Mesenchymal stem cell (in vitro differentiated cells and primary cell): ENCODE data around the gene PKP4.

Source experiments
- DNase-seq: peaks from one replicate; pipeline ENCODE4 v3.0.0-alpha.2; 2013
- H2AFZ ChIP-seq: one replicate; pipeline ENCODE4 v1.6.1; 2013; ENCODE audit warnings: low read depth, mild to moderate bottlenecking, control low read depth, inconsistent platforms, low read length, moderate library complexity
- H2AK5ac ChIP-seq: 2 replicates; pipeline ENCODE4 v1.6.1; 2013; ENCODE audit warnings: low read length, moderate library complexity, mild to moderate bottlenecking, inconsistent platforms; ENCODE audit not compliant: severe bottlenecking
- H2BK120ac ChIP-seq: one replicate; pipeline ENCODE4 v1.6.1; 2013; ENCODE audit warnings: low read depth, mild to moderate bottlenecking, inconsistent platforms, low read length, moderate library complexity
- H2BK12ac ChIP-seq, 2 experiments: one replicate each; pipeline ENCODE4 v1.6.1; 2013; ENCODE audit warnings: inconsistent platforms in 2 of 2, low read length in 2 of 2, mild to moderate bottlenecking in 2 of 2, moderate library complexity in 2 of 2, control low read depth in 1 of 2
- H2BK15ac ChIP-seq: one replicate; pipeline ENCODE4 v1.6.1; 2013; ENCODE audit warnings: mild to moderate bottlenecking, low read depth, inconsistent platforms; ENCODE audit not compliant: poor library complexity, severe bottlenecking
- H2BK5ac ChIP-seq: 2 replicates; pipeline ENCODE4 v1.6.1; 2013; ENCODE audit warnings: low read depth, mild to moderate bottlenecking, low read length, control low read depth, inconsistent platforms; ENCODE audit not compliant: poor library complexity, severe bottlenecking
- H3K14ac ChIP-seq, 2 experiments: one replicate each; pipeline ENCODE4 v1.6.1; 2013; ENCODE audit warnings: inconsistent platforms in 2 of 2, low read length in 2 of 2, control low read depth in 1 of 2, mild to moderate bottlenecking in 1 of 2, moderate library complexity in 1 of 2
- H3K18ac ChIP-seq, 2 experiments: one replicate each; pipeline ENCODE4 v1.6.1; 2013; ENCODE audit warnings: inconsistent platforms in 2 of 2, low read length in 2 of 2, control low read depth in 1 of 2, low read depth in 1 of 2, mild to moderate bottlenecking in 1 of 2
- H3K23ac ChIP-seq, 2 experiments: one replicate each; pipeline ENCODE4 v1.6.1; 2013; ENCODE audit warnings: inconsistent platforms in 2 of 2, low read length in 2 of 2, mild to moderate bottlenecking in 2 of 2, moderate library complexity in 2 of 2, control low read depth in 1 of 2
- H3K27ac ChIP-seq: 2 replicates; pipeline ENCODE4 v1.5.1; 2013; ENCODE audit warnings: mild to moderate bottlenecking, moderate library complexity, low read length, control low read depth, inconsistent platforms; ENCODE audit not compliant: poor library complexity, severe bottlenecking
- H3K27me3 ChIP-seq, 2 experiments: 2 replicates each; pipeline versions ENCODE4 v1.6.1 to v1.7.0; 2013; ENCODE audit warnings: low read length in 2 of 2, mild to moderate bottlenecking in 2 of 2, moderate library complexity in 2 of 2, control low read depth in 1 of 2, inconsistent platforms in 1 of 2; ENCODE audit not compliant: control insufficient read depth in 1 of 2, insufficient read depth in 1 of 2
- H3K36me3 ChIP-seq, 2 experiments: 2 replicates each; pipeline versions ENCODE4 v1.6.1 to v1.7.0; 2013; ENCODE audit warnings: low read length in 2 of 2, control low read depth in 1 of 2, inconsistent platforms in 1 of 2, low read depth in 1 of 2, mild to moderate bottlenecking in 1 of 2; ENCODE audit not compliant: insufficient read depth in 2 of 2, control insufficient read depth in 1 of 2
- H3K4ac ChIP-seq, 2 experiments: one replicate each; pipeline ENCODE4 v1.6.1; 2013; ENCODE audit warnings: inconsistent platforms in 2 of 2, low read length in 2 of 2, mild to moderate bottlenecking in 2 of 2, moderate library complexity in 2 of 2, control low read depth in 1 of 2, low read depth in 1 of 2
- H3K4me1 ChIP-seq: 2 replicates; pipeline ENCODE4 v1.6.1; 2013; ENCODE audit warnings: low read depth, low read length, control low read depth; ENCODE audit not compliant: control insufficient read depth, insufficient read depth
- H3K4me2 ChIP-seq: 2 replicates; pipeline ENCODE4 v1.6.1; 2013; ENCODE audit warnings: low read length, mild to moderate bottlenecking, inconsistent platforms; ENCODE audit not compliant: poor library complexity, severe bottlenecking
- H3K4me3 ChIP-seq, 2 experiments: 2 replicates each; pipeline versions ENCODE4 v1.5.1 to v1.7.0; 2013; ENCODE audit warnings: low read length in 2 of 2, mild to moderate bottlenecking in 2 of 2, control low read depth in 1 of 2, low read depth in 1 of 2; ENCODE audit not compliant: insufficient read depth in 1 of 2
- H3K79me1 ChIP-seq: replicated peaks from 2 replicates; pipeline ENCODE4 v1.6.1; 2013; ENCODE audit warnings: mild to moderate bottlenecking, control low read depth, low read length, inconsistent platforms; ENCODE audit not compliant: poor library complexity, severe bottlenecking
- H3K9ac ChIP-seq: 2 replicates; pipeline ENCODE4 v1.7.0; 2013; ENCODE audit warnings: mild to moderate bottlenecking, low read length, moderate library complexity
- H3K9me3 ChIP-seq: 2 replicates; pipeline ENCODE4 v1.7.0; 2013; ENCODE audit warnings: mild to moderate bottlenecking, low read length; ENCODE audit not compliant: control insufficient read depth
- H4K8ac ChIP-seq: one replicate; pipeline ENCODE4 v1.6.1; 2013; ENCODE audit warnings: inconsistent platforms, mild to moderate bottlenecking, low read length, moderate library complexity
- H4K91ac ChIP-seq: one replicate; pipeline ENCODE4 v1.6.1; 2013; ENCODE audit warnings: mild to moderate bottlenecking, low read length, inconsistent platforms
- WGBS: methylation state at CpG from one replicate; pipeline ENCODE4 v1.1.7; 2013; ENCODE audit warnings: mixed read lengths; 5-methylcytosine and 5-hydroxymethylcytosine counted together

Gene PKP4

GRCh38 chr2:158554996-158555395, 98.2 kb downstream of the PKP4 start:
- no peak overlapping the region for H4K91ac ChIP-seq
- WGBS, result no CpG with 5 or more reads among the region's 1 CpG
- H3K4me2 ChIP-seq, result no peak overlapping the region
- no peak overlapping the region for H2BK15ac ChIP-seq
- H3K4me1 ChIP-seq, result peaks cover 2% of the 10 kb centered on the region
- no peak overlapping the region for H3K27ac ChIP-seq
- H3K18ac ChIP-seq, result no peak overlapping the region
- no peak overlapping the region for H2AK5ac ChIP-seq
- no peak overlapping the region for H2BK120ac ChIP-seq
- no peak overlapping the region for H2AFZ ChIP-seq
- H3K9ac ChIP-seq, result no peak overlapping the region
- no peak overlapping the region for H2BK12ac ChIP-seq
- no peak overlapping the region for H3K14ac ChIP-seq
- peaks cover 0 to 9% of the 10 kb centered on the region in 2 experiments for H3K36me3 ChIP-seq
- H2BK5ac ChIP-seq, result no peak overlapping the region
- H3K79me1 ChIP-seq, result peaks cover 30% of the 10 kb centered on the region
- H3K23ac ChIP-seq, result no peak overlapping the region
- no peak overlapping the region for H3K4ac ChIP-seq
- H3K27me3 ChIP-seq, result no peaks in the 10 kb centered on the region
- H3K4me3 ChIP-seq, result no peak overlapping the region
- DNase-seq, result no peak
- H3K9me3 ChIP-seq, result no peaks in the 10 kb centered on the region
- H4K8ac ChIP-seq, result no peak overlapping the region

GRCh38 chr2:158556124-158556523, 99.4 kb downstream of the PKP4 start:
- Histone ChIP-seq H2BK12ac (no peak overlapping the region), H3K27me3 (no peaks in the 10 kb centered on the region), H2BK120ac (no peak overlapping the region), H3K4me1 (peaks cover 2% of the 10 kb centered on the region), H3K9ac (no peak overlapping the region), H2AFZ (no peak overlapping the region), H3K18ac (no peak overlapping the region), H3K23ac (no peak overlapping the region), H2BK15ac (no peak overlapping the region), H3K4me3 (no peak overlapping the region), H3K79me1 (peaks cover 29% of the 10 kb centered on the region), H4K8ac (no peak overlapping the region), H3K9me3 (no peaks in the 10 kb centered on the region), H2BK5ac (no peak overlapping the region), H4K91ac (no peak overlapping the region), H3K4ac (no peak overlapping the region), H2AK5ac (no peak overlapping the region), H3K4me2 (no peak overlapping the region), H3K14ac (no peak overlapping the region), H3K36me3 (peaks cover 0 to 9% of the 10 kb centered on the region in 2 experiments), H3K27ac (no peak overlapping the region)
- 90% methylated on average over 2 of the region's 3 CpGs for WGBS
- no peak for DNase-seq

GRCh38 chr2:158557752-158558151, 101.0 kb downstream of the PKP4 start:
- no peak overlapping the region for H2AK5ac ChIP-seq
- H3K79me1 ChIP-seq, result peaks cover 25% of the 10 kb centered on the region
- H3K9me3 ChIP-seq, result no peaks in the 10 kb centered on the region
- no peak overlapping the region for H2BK5ac ChIP-seq
- DNase-seq, result no peak
- no peak overlapping the region for H3K9ac ChIP-seq
- no peak overlapping the region for H4K8ac ChIP-seq
- no peak overlapping the region for H2BK120ac ChIP-seq
- no peak overlapping the region for H3K4me2 ChIP-seq
- H3K4me1 ChIP-seq, result peaks cover 2% of the 10 kb centered on the region
- no peak overlapping the region for H3K18ac ChIP-seq
- H2BK15ac ChIP-seq, result no peak overlapping the region
- WGBS, result 96% methylated on average over 2 of the region's 2 CpGs
- no peak overlapping the region for H3K23ac ChIP-seq
- H3K36me3 ChIP-seq, result peaks cover 0 to 7% of the 10 kb centered on the region in 2 experiments
- H2BK12ac ChIP-seq, result no peak overlapping the region
- no peak overlapping the region for H3K4me3 ChIP-seq
- H2AFZ ChIP-seq, result no peak overlapping the region
- no peak overlapping the region for H3K27ac ChIP-seq
- no peak overlapping the region for H3K4ac ChIP-seq
- no peaks in the 10 kb centered on the region for H3K27me3 ChIP-seq
- no peak overlapping the region for H3K14ac ChIP-seq
- no peak overlapping the region for H4K91ac ChIP-seq

GRCh38 chr2:158559252-158559651, 102.5 kb downstream of the PKP4 start:
- H3K9ac ChIP-seq, result no peak overlapping the region
- H3K36me3 ChIP-seq, result peaks cover 0 to 3% of the 10 kb centered on the region in 2 experiments
- no peak overlapping the region for H2BK120ac ChIP-seq
- peak overlapping the region; percentile 61 for H4K91ac ChIP-seq
- H2AFZ ChIP-seq, result no peak overlapping the region
- H3K27ac ChIP-seq, result no peak overlapping the region
- H3K79me1 ChIP-seq, result peaks cover 20% of the 10 kb centered on the region
- H2BK5ac ChIP-seq, result no peak overlapping the region
- peaks cover 2% of the 10 kb centered on the region for H3K4me1 ChIP-seq
- no peak overlapping the region for H2BK15ac ChIP-seq
- DNase-seq, result no peak
- no peak overlapping the region for H3K18ac ChIP-seq
- WGBS, result 97% methylated on average over 3 of the region's 4 CpGs
- no peak overlapping the region for H3K23ac ChIP-seq
- no peak overlapping the region for H3K4me2 ChIP-seq
- no peaks in the 10 kb centered on the region for H3K9me3 ChIP-seq
- H3K14ac ChIP-seq, result no peak overlapping the region
- H3K4ac ChIP-seq, result no peak overlapping the region
- no peak overlapping the region for H3K4me3 ChIP-seq
- H4K8ac ChIP-seq, result no peak overlapping the region
- no peak overlapping the region for H2AK5ac ChIP-seq
- no peak overlapping the region for H2BK12ac ChIP-seq
- no peaks in the 10 kb centered on the region for H3K27me3 ChIP-seq
